Astrocyte (in vitro differentiated cells and primary cell): ENCODE measurements around the gene PLAGL2.

Source experiments
- CTCF ChIP-seq: IDR thresholded peaks from 2 replicates; pipeline ENCODE4 v1.5.1; 2011; ENCODE audit warnings: low read depth, mild to moderate bottlenecking, inconsistent platforms, low read length, moderate library complexity; ENCODE audit not compliant: insufficient read depth
- EZH2 ChIP-seq: IDR thresholded peaks from 2 replicates; pipeline ENCODE4 v1.6.1; 2012; ENCODE audit warnings: mild to moderate bottlenecking, low read length, inconsistent platforms; ENCODE audit not compliant: insufficient read depth

GRCh38 chr20:32167552-32167951 lies 40.0 kb downstream of the PLAGL2 start:
- TF ChIP-seq EZH2, result no peak
- TF ChIP-seq CTCF, result no peak
